Subcutaneous adipose tissue (tissue), 4 donors: ENCODE results near the gene PHF3. TPM values are rescaled to one million over a fixed set of nuclear protein-coding genes. Genes with fewer than 3 reads are reported as not detected.

Experiments
- CTCF ChIP-seq: fragments of 450-650 bp; IDR thresholded peaks from one replicate; pipeline ENCODE4 v1.5.1; 2016; ENCODE audit warnings: low read depth, mild to moderate bottlenecking, control low read depth, antibody characterized with exemption, moderate library complexity
- total RNA-seq, 4 donors: library from RNA; depleted of rRNA; stranded (reverse); fragments of >200 nt; gene quantifications; one replicate each; pipeline ENCODE4 v1.1.0, GENCODE V29; 2016

PHF3 gene
- total RNA-seq, 4 donors from 2014 or later, result 83.0 to 110 (median 91.3) TPM

DNA sequence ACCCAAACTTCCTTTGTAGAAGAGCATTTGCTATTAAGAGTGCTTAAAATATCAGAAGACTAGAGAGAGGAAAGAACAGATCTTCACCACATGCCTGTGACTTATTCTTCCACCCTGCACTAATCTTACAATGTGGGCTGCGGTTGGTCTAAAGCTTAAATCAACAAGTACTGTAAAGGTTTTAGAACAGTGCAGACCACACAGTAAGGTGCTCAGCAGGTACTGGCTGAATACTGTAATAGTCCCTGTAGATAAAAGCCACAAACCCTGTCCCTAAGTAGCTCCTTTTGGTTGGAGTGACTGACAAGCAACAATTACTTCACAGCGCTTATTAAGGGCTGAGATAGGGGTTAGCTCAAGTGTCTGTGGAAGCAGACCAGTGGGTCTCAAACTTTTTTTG is 972 bp upstream of the PHF3 start:
- TF ChIP-seq CTCF, result no peak

- no peak for TF ChIP-seq CTCF
These were observed 401 bp upstream of the PHF3 start for GRCh38 chr6:63635215-63635587.

DNA sequence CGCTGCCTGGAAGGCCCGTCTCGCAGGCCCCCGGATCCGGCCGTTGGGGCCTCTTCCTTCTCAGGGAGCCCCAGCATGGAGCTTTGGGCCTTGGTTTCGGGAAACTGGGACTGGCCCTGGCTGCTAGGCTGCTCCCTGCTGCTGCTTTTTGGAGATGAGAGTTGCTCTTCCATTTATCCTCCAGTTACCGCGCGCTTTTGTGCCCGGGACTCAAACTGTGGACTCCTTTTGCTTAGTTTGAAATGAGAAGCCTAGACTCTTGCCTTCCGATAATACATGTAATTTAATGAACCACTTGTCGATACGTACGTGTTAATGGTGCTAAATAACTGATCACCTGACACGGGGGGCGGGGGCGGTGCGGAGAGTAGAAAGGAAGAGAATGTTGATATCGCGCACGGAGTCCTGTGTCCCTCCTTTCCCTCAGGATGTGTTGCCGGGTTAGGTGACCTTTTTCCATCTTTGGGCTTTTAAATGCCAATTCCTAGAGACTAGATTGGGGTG is 968 bp downstream of the PHF3 start:
- TF ChIP-seq CTCF, result no peak

DNA sequence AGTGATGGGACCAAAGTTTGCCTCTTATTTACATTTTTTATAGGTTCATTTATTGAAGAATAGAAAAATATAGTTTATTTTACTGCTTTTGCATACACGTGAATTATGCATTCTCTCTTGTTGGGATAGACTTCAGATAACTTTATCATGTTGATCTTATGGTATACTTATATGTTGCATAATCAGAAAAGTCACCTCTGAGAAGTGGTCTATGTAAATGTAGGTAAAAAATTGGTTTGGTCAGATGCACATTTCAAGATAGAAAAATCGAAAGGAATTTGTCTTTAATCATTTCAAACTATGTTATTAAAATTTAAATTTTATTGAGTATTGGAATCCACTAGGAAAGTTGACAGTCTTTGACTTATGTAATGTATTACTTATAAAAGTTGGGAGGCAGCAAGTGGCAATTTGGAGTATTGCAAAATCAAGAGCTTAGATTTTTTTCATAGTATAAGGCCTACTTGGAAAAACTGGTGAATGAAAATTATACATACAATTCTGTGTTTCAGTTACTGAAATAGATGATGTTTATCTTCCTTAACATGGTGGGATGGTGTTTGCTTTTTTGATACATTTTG is 2.4 kb downstream of the PHF3 start:
- no peak for TF ChIP-seq CTCF

- TF ChIP-seq CTCF, result no peak
These were observed 4.5 kb downstream of the PHF3 start for GRCh38 chr6:63640062-63640461.

GRCh38 chr6:63643862-63644261 is 8.3 kb downstream of the PHF3 start:
- TF ChIP-seq CTCF, result no peak

GRCh38 chr6:63644668-63645326 is 9.2 kb downstream of the PHF3 start:
- no peak for TF ChIP-seq CTCF
